ENCODE results near the gene MED14.

The MED14 gene

DNA sequence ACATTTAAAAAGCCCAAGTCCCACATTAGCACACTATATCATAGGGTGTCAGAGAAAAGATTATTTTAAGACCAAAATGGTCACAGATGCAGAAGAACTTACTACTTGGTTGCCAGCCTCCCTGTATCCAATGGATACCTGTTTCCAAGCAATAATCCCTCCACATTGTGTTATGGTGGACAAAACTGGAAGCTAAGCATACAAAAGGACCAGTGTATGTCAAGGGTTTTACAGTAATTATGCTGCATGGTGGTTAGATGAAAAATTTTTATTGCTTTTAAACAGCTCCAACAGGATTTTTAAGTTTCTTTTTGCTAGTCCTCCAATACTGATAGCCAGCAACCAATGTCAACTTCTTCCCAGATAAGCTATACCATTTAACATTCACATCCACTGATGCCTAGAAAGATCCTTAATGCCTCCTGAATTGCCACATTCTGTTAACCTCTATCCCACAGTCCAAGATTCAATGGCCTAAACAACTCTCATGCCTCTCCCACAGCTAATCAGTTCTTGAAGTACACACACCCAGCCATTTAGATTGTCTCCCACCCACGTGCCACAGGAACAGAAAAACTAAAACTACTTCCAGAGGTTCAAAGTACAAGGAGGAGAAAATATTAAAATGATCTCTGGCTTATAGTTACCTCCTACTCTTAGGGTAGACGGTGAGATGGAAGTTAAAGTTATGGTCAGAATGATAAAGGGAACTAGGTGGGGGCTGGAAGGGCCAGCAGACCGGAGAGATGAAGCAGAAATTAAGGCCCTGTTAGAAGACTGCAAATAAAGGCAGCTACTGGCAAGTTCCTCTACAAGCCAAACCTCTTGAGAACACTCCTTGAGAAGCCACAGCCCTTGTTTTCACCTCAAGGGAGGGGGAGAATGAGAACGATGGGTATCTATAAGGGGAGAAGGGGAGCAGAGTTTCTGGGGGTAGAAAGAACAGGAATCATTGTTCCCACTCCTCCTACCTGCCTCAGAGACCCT, 5.5 kb downstream of the MED14 start:
- no peak overlapping the region for H2AFZ ChIP-seq (ENCODE audit: low read depth, low read length)
- H3K79me2 ChIP-seq (ENCODE audit: low read length) = peaks cover 93% of the 10 kb centered on the region
- peak overlapping the region; percentile 57 for H3K4me2 ChIP-seq (ENCODE audit: low read length)
- H4K20me1 ChIP-seq (ENCODE audit: insufficient read depth, low read length) = peaks cover 46% of the 10 kb centered on the region
- H3K4me3 ChIP-seq (ENCODE audit: low read length) = no peak overlapping the region
- H3K27ac ChIP-seq (ENCODE audit: low read length) = peak overlapping the region; percentile 18; the same call in 1 of the 2 replicates
- no peak overlapping the region for H3K9ac ChIP-seq (ENCODE audit: low read length)
- H3K9me3 ChIP-seq (ENCODE audit: insufficient read depth, low read length) = no peaks in the 10 kb centered on the region
- peaks cover 49% of the 10 kb centered on the region for H3K4me1 ChIP-seq (ENCODE audit: low read length)
- H3K27me3 ChIP-seq (ENCODE audit: low read depth, low read length) = no peaks in the 10 kb centered on the region
- H3K36me3 ChIP-seq (replicated peaks; ENCODE audit: low read depth, low read length) = peaks cover 17% of the 10 kb centered on the region
- TF ChIP-seq, protein P1, sequence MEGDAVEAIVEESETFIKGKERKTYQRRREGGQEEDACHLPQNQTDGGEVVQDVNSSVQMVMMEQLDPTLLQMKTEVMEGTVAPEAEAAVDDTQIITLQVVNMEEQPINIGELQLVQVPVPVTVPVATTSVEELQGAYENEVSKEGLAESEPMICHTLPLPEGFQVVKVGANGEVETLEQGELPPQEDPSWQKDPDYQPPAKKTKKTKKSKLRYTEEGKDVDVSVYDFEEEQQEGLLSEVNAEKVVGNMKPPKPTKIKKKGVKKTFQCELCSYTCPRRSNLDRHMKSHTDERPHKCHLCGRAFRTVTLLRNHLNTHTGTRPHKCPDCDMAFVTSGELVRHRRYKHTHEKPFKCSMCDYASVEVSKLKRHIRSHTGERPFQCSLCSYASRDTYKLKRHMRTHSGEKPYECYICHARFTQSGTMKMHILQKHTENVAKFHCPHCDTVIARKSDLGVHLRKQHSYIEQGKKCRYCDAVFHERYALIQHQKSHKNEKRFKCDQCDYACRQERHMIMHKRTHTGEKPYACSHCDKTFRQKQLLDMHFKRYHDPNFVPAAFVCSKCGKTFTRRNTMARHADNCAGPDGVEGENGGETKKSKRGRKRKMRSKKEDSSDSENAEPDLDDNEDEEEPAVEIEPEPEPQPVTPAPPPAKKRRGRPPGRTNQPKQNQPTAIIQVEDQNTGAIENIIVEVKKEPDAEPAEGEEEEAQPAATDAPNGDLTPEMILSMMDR (IDR thresholded peaks at IDR 0.05; ENCODE audit: low read depth, low read length) = no peak
- TF ChIP-seq EZH2phosphoT487 (IDR thresholded peaks at IDR 0.05; ENCODE audit: low read depth) = no peak

DNA sequence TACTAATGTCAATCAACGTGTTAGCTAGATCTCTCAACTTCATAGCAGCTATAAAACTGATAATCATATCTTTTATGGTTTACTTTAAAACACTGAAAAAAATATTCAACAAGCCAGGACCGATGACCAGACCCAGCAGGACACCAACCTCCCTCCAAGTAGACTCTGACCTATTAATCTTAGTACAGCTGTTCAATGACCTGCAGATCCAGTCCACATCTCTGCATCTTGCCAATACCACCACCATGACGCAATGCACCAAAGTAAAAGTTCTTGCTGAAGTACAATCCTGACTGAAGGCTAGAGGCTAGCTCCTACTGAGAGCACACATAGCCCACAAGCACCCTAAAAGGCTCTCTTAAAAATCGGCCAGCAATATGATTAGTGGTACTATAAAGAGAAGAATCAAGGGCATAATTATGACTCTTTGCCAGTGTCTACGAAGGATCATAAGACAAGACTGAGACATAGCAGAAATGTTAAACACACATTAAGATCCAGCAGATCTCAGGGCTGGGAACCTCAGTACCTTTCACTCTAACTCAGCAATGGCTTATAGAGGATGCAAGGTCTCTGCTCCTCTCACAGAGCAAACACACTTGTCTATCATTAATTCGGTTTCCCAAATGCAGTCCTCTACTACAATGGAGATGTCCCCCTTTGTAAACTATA, 7.6 kb downstream of the MED14 start:
- Histone ChIP-seq H3K36me3 (replicated peaks; ENCODE audit: low read depth, low read length) (peaks cover 20% of the 10 kb centered on the region), H2AFZ (ENCODE audit: low read depth, low read length) (no peak overlapping the region), H3K79me2 (ENCODE audit: low read length) (peaks cover 85% of the 10 kb centered on the region), H3K27me3 (ENCODE audit: low read depth, low read length) (no peaks in the 10 kb centered on the region), H3K27ac (ENCODE audit: low read length) (peak overlapping the region; percentile 18), H3K4me3 (ENCODE audit: low read length) (peak overlapping the region; percentile 9; the same call in 1 of the 2 replicates), H3K4me1 (ENCODE audit: low read length) (peaks cover 39% of the 10 kb centered on the region), H3K9ac (ENCODE audit: low read length) (no peak overlapping the region), H4K20me1 (ENCODE audit: insufficient read depth, low read length) (peaks cover 30% of the 10 kb centered on the region), H3K9me3 (ENCODE audit: insufficient read depth, low read length) (no peaks in the 10 kb centered on the region), H3K4me2 (ENCODE audit: low read length) (peak overlapping the region; percentile 36)
- no peak for TF ChIP-seq EZH2phosphoT487 (IDR thresholded peaks at IDR 0.05; ENCODE audit: low read depth)
- TF ChIP-seq, protein P1 (IDR thresholded peaks at IDR 0.05; ENCODE audit: low read depth, low read length) = no peak

GRCh38 chrX:40727093-40727492, 8.2 kb downstream of the MED14 start:
- Histone ChIP-seq H4K20me1 (ENCODE audit: insufficient read depth, low read length) (peaks cover 30% of the 10 kb centered on the region), H3K9ac (ENCODE audit: low read length) (no peak overlapping the region), H3K36me3 (replicated peaks; ENCODE audit: low read depth, low read length) (peaks cover 23% of the 10 kb centered on the region), H3K79me2 (ENCODE audit: low read length) (peaks cover 85% of the 10 kb centered on the region), H2AFZ (ENCODE audit: low read depth, low read length) (no peak overlapping the region), H3K4me2 (ENCODE audit: low read length) (peak overlapping the region; percentile 36), H3K27ac (ENCODE audit: low read length) (peak overlapping the region; percentile 18), H3K4me3 (ENCODE audit: low read length) (peak overlapping the region; percentile 9; the same call in 1 of the 2 replicates), H3K27me3 (ENCODE audit: low read depth, low read length) (no peaks in the 10 kb centered on the region), H3K9me3 (ENCODE audit: insufficient read depth, low read length) (no peaks in the 10 kb centered on the region), H3K4me1 (ENCODE audit: low read length) (peaks cover 39% of the 10 kb centered on the region)
- no peak for TF ChIP-seq EZH2phosphoT487 (IDR thresholded peaks at IDR 0.05; ENCODE audit: low read depth)
- TF ChIP-seq, protein P1 (IDR thresholded peaks at IDR 0.05; ENCODE audit: low read depth, low read length) = no peak

GRCh38 chrX:40722930-40723329, 12.4 kb downstream of the MED14 start:
- H3K27me3 ChIP-seq (ENCODE audit: low read depth, low read length) = no peaks in the 10 kb centered on the region
- no peak overlapping the region for H3K4me3 ChIP-seq (ENCODE audit: low read length)
- no peaks in the 10 kb centered on the region for H3K9me3 ChIP-seq (ENCODE audit: insufficient read depth, low read length)
- H3K36me3 ChIP-seq (replicated peaks; ENCODE audit: low read depth, low read length) = peaks cover 30% of the 10 kb centered on the region
- H3K27ac ChIP-seq (ENCODE audit: low read length) = no peak overlapping the region
- peaks cover 13% of the 10 kb centered on the region for H3K4me1 ChIP-seq (ENCODE audit: low read length)
- no peak overlapping the region for H3K9ac ChIP-seq (ENCODE audit: low read length)
- H2AFZ ChIP-seq (ENCODE audit: low read depth, low read length) = no peak overlapping the region
- TF ChIP-seq, protein P1 (IDR thresholded peaks at IDR 0.05; ENCODE audit: low read depth, low read length) = no peak
- TF ChIP-seq EZH2phosphoT487 (IDR thresholded peaks at IDR 0.05; ENCODE audit: low read depth) = no peak
- H3K79me2 ChIP-seq (ENCODE audit: low read length) = peaks cover 80% of the 10 kb centered on the region
- H3K4me2 ChIP-seq (ENCODE audit: low read length) = no peak overlapping the region
- peaks cover 18% of the 10 kb centered on the region for H4K20me1 ChIP-seq (ENCODE audit: insufficient read depth, low read length)

Data from OCI-LY3 (cell line).